Mesodermal cell (in vitro differentiated cells): ENCODE results near the gene PPP5C. TPM values are rescaled to one million over a fixed set of nuclear protein-coding genes. Genes with fewer than 3 reads are reported as not detected.

Source experiments
- H3K27ac ChIP-seq: 2 replicates; pipeline ENCODE4 v1.7.0; 2013; ENCODE audit warnings: mild to moderate bottlenecking, low read depth, low read length, moderate library complexity; ENCODE audit not compliant: severe bottlenecking
- H3K36me3 ChIP-seq: 2 replicates; pipeline ENCODE4 v1.7.1; 2013; ENCODE audit warnings: mild to moderate bottlenecking, low read length, moderate library complexity; ENCODE audit not compliant: control insufficient read depth, insufficient read depth
- H3K4me1 ChIP-seq: one replicate; pipeline ENCODE4 v1.7.1; 2013; ENCODE audit warnings: mild to moderate bottlenecking, low read length; ENCODE audit not compliant: insufficient read depth, control insufficient read depth, poor library complexity, severe bottlenecking
- H3K4me3 ChIP-seq: 2 replicates; pipeline ENCODE4 v1.7.0; 2013; ENCODE audit warnings: low read length, control low read depth, mild to moderate bottlenecking; ENCODE audit not compliant: insufficient read depth, poor library complexity, severe bottlenecking; ENCODE audit errors: extremely low read depth
- H3K9me3 ChIP-seq: 2 replicates; pipeline ENCODE4 v1.7.1; 2013; ENCODE audit warnings: mild to moderate bottlenecking, low read length, moderate library complexity; ENCODE audit not compliant: control insufficient read depth
- WGBS, 2 experiments: methylation state at CpG; one replicate each; pipeline ENCODE4 v1.1.5; 2013; ENCODE audit warnings: missing lambda C conversion rate in 2 of 2; ENCODE audit not compliant: insufficient coverage in 2 of 2; 5-methylcytosine and 5-hydroxymethylcytosine counted together
- polyA plus RNA-seq, 2 experiments: library from polyadenylated mRNA; stranded (reverse); fragments of 50-300 nt; gene quantifications; one replicate each; pipeline ENCODE4 v1.2.3, GENCODE V29; 2013

PPP5C gene, protein sequence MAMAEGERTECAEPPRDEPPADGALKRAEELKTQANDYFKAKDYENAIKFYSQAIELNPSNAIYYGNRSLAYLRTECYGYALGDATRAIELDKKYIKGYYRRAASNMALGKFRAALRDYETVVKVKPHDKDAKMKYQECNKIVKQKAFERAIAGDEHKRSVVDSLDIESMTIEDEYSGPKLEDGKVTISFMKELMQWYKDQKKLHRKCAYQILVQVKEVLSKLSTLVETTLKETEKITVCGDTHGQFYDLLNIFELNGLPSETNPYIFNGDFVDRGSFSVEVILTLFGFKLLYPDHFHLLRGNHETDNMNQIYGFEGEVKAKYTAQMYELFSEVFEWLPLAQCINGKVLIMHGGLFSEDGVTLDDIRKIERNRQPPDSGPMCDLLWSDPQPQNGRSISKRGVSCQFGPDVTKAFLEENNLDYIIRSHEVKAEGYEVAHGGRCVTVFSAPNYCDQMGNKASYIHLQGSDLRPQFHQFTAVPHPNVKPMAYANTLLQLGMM
- 82.8 TPM for polyA plus RNA-seq (2013, experiment 1 of 2)
- polyA plus RNA-seq (2013, experiment 2 of 2): 74.0 TPM

DNA sequence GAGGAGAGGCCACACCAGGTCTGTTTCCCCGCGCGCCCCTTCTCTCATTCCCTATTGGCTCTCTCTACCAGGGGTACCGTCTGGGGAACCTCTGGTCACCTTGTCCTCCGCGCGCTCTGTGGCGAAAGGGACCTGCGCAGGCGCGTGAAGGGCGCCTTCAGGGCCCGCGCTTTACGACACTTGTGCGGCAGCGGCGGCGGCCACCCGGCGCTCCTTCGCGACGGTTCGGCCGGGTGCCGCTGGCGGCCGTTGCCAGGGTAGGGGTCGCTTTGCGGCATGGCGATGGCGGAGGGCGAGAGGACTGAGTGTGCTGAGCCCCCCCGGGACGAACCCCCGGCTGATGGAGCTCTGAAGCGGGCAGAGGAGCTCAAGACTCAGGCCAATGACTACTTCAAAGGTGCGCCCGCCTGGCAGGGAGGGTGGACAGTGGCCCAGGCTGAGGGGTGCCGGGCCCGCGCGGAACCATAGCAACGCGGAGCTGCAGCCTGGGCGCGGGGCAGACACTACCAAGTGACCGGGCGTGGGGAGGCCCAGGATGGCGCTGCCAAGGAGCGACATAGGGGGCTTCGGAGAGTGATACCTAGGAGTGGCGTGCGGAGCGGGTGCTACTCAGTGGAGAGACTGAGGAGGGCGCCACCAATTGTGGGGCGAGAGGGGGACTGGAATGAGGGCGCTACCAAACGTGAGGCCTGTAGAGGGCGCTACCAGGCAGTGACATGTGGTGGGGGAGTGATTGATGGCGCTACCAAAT is at the start of gene PPP5C:
TSS of gene PPP5C (plus strand) at position 267 of the 751 bp plus-strand sequence. CDS start at position 277, 10 bp downstream.
- peak within 1 kb of the TSS; percentile 74 for H3K27ac ChIP-seq
- peaks cover 32% of the 10 kb centered on the region for H3K4me1 ChIP-seq
- peak within 1 kb of the TSS; percentile 90 for H3K4me3 ChIP-seq

DNA sequence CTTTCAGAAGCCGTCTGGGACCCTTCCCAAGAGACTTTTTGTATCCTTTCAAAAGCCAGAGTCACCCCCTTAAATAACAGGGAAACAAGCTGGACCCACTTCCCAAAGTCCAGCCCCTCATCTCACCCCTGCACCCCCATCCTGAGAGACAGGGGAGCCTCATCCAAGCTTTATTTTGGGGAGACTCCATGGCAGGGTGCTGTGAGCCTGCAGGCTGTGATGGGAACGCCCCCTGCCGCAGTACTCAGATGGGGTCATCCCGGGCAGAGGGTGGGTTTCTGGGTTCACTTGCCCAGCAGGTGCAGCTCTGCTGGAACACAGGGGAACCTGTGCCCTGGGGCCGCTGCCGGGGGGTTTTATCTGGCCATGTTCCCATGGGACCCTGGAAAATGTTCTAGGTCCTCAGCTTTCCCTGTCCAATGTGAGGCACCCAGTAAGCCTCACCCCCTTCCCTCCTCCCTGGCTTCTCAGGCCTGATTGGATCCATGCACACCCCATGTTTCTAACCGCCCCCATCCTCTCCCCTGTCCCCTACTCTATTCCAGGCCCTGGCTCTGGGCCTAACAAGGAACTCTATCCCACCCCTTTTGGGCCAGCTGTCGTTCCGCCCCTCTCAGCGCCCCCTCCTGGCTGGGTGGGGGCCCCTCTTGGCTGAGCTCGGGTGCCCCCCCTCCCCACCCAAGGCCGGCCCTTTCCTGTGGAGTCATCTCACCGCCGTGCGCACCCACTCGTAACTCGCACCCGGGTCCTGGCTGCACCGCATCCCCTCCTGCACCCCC is 49.0 kb upstream of the PPP5C start:
- Histone ChIP-seq H3K4me3 (peak overlapping the region; percentile 70), H3K36me3 (no peaks in the 10 kb centered on the region), H3K9me3 (no peaks in the 10 kb centered on the region), H3K4me1 (peaks cover 16% of the 10 kb centered on the region), H3K27ac (no peak overlapping the region)
- 86% methylated on average over 14 to 17 of the region's 19 CpGs for WGBS, 2 experiments

More for the DNA sequence above, at the start of gene PPP5C:
- WGBS, 2 experiments: 0% methylated on average over 48 to 55 of the region's 62 CpGs
- Histone ChIP-seq H3K9me3 (no peaks in the 10 kb centered on the region), H3K36me3 (peaks cover 18% of the 10 kb centered on the region)

DNA sequence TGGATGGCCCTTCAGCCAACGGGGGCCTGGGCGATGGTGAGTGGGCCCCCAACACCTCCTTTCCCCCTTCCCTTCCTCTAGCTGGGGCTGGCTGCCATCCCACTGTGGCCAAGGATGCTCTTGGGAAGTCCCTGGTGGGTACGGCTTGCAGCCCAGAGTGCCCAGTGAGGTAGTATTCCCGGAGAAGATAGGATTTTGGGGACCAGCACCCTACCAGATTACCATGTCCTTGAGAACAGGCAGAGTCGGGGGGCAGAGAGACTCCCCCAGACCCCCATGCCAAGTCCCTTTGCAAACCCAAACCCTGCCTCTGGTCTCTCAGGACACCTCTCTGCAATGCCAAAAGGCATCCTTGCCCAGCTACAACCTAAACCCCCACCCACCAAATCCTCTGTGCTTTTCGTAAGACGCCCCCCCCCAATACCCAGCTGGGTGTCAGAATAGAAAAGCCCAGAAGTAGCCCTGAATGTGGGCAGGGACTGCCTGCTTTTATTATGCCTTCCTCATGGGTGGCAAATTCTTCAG is 48.3 kb upstream of the PPP5C start:
- Histone ChIP-seq H3K4me3 (no peak overlapping the region), H3K27ac (no peak overlapping the region), H3K4me1 (peaks cover 18% of the 10 kb centered on the region), H3K36me3 (no peaks in the 10 kb centered on the region), H3K9me3 (no peaks in the 10 kb centered on the region)
- WGBS, 2 experiments: 74 to 86% methylated on average over 3 to 4 of the region's 7 CpGs

DNA sequence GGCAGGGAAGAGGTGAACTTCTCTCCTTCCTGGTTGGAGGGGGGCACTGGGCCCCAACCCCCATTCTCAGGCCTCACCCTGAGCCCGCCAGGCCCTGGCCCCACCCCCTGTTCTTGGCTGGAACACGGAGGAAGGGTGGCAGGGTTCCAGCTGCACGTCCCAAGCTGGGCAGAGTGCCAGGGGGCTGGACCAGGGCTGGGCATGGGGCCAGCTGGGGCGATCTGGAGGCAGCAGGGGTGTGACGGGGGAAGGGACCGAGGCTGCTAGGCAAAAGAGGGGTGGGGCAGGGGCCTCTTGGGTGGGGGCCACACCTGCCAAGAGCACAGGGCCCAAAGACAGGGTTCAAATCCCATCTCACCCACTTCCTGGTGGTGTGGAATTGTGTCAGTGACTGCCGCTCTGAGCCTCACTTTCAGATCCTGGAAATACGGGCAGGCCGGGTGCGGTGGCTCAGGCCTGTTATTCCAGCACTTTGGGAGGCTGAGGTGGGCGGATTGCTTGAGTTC is 47.8 kb upstream of the PPP5C start:
- Histone ChIP-seq H3K4me3 (no peak overlapping the region), H3K27ac (no peak overlapping the region), H3K4me1 (peaks cover 19% of the 10 kb centered on the region), H3K36me3 (peaks cover under 1% of the 10 kb centered on the region), H3K9me3 (no peaks in the 10 kb centered on the region)
- WGBS, 2 experiments: 59 to 68% methylated on average over 5 to 7 of the region's 11 CpGs

DNA sequence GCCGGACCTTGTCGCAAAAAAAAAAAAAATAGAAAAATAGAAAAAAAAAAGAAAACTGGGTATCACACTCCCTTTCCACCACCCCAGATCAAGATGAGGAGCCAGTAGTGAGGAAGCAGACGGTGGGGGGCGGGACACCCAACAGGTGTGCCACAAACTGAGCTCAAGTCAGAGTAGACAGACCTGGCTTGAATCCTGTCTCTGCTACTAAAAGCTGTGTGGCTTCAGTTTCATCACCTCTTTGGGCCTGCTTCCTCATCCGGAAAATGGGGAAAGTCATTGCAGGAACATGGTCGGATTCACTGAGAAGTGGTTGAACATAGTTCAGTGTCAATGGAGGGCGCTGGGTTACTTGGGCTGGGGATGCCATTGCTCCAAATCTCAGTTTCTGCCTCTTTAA is 47.2 kb upstream of the PPP5C start:
- H3K27ac ChIP-seq: no peak overlapping the region
- H3K4me3 ChIP-seq: no peak overlapping the region
- WGBS, 2 experiments: 100% methylated on average over 2 of the region's 7 CpGs
- peaks cover 4% of the 10 kb centered on the region for H3K36me3 ChIP-seq
- H3K9me3 ChIP-seq: peaks cover under 1% of the 10 kb centered on the region
- H3K4me1 ChIP-seq: peaks cover 19% of the 10 kb centered on the region

DNA sequence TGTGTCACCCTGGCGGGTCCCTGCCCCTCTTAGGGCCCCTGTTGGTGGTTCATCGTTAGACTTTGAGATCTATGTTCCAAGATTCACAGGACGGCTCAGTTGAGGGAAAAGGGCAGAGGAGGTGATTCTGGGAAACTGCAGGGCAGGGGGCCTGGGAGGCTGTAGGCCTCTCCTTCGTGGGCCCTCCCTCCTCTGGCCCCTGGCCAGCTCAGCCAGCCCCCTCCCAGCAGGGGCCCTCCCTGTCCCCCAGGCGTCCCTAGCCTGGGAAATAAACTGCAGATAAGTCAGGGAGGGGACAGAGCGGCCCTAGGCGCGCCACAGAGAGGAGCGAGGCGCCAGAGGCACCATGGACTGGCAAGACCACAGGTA is 43.6 kb upstream of the PPP5C start:
- Histone ChIP-seq H3K27ac (no peak overlapping the region), H3K4me1 (peaks cover 15% of the 10 kb centered on the region), H3K9me3 (peaks cover 4% of the 10 kb centered on the region), H3K36me3 (peaks cover 23% of the 10 kb centered on the region), H3K4me3 (no peak overlapping the region)
- 76 to 77% methylated on average over 7 to 9 of the region's 10 CpGs for WGBS, 2 experiments

DNA sequence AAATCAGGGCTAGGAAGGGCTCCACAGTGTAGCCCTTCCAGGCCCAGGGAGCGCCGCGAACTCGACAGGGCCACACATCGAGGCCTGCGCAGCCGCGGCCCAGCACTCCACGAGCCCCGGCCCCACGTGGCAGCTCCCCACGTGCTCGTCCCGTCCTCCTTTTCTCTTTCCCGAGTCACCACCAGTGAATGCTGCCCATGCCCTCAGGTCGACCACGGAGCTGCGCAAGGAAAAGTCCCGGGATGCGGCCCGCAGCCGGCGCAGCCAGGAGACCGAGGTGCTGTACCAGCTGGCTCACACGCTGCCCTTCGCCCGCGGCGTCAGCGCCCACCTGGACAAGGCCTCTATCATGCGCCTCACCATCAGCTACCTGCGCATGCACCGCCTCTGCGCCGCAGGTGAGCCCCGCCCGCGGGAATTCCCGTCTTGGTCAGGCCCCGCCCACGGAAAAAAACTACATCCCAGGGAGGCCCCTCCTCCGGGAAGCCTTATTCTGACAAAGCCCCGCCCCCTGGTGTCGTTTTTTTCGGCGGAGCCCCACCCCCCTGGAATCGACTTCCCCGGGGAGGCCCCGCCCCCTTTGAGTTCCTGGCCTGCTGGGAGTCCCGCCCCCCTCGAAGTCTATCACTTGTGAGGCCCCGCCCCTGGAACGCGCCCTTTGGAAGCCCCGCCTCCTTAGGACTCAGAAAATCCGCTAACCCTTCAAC is 43.0 kb upstream of the PPP5C start:
- H3K4me1 ChIP-seq: peaks cover 15% of the 10 kb centered on the region
- H3K36me3 ChIP-seq: peaks cover 23% of the 10 kb centered on the region
- H3K9me3 ChIP-seq: peaks cover 4% of the 10 kb centered on the region
- WGBS, 2 experiments: 44 to 45% methylated on average over 28 to 53 of the region's 56 CpGs
- no peak overlapping the region for H3K27ac ChIP-seq
- H3K4me3 ChIP-seq: no peak overlapping the region

DNA sequence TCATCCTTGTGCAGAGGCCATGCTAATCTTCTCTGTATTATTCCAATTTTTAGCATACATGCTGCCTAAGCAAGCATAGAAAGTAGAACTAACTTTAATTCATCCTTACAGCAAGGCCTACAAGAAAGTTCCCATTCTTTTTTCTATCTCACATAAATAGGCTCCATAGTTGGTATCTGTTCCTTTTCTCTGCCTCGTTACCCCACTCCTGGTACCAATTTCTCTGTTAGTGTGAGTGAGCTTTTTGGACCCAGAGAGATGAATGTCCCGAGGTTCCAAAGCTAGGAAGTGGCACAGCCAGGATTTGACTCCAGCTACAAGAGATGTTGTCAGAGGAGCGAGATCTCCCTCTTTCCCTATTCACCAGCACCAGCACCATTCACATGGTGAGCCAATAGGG is 40.4 kb upstream of the PPP5C start:
- H3K36me3 ChIP-seq: peaks cover 29% of the 10 kb centered on the region
- whole genome bisulfite sequencing, 2 experiments: 91% methylated on average over 3 of the region's 3 CpGs; no CpG with 5 or more reads in 1 of the 2 experiments
- peaks cover 4% of the 10 kb centered on the region for H3K9me3 ChIP-seq
- no peak overlapping the region for H3K4me3 ChIP-seq
- no peak overlapping the region for H3K27ac ChIP-seq
- peaks cover 3% of the 10 kb centered on the region for H3K4me1 ChIP-seq

DNA sequence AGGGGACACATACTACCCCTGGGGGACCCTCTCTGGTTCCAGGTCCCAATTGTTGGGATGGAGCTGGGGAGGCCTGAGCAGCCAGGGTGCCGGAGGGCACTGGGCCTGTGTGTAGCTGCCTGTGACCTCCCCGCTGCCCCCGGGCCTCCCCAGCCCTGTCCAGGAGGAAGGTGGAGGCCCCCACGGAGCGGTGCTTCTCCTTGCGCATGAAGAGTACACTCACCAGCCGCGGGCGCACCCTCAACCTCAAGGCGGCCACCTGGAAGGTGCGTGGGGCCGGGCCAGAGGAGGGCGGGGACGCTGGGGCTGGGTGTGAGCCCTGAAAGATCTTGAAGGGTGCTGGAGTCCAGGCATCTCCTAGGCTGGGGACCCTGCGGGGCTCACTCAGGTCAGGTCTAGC is 38.4 kb upstream of the PPP5C start:
- peaks cover under 1% of the 10 kb centered on the region for H3K4me1 ChIP-seq
- whole genome bisulfite sequencing, 2 experiments: 98% methylated on average over 11 to 13 of the region's 15 CpGs

More for the DNA sequence above, 38.4 kb upstream of the PPP5C start:
- H3K4me3 ChIP-seq: no peak overlapping the region
- H3K27ac ChIP-seq: no peak overlapping the region
- H3K9me3 ChIP-seq: peaks cover 4% of the 10 kb centered on the region
- H3K36me3 ChIP-seq: peaks cover 29% of the 10 kb centered on the region
